HG03103 (cell line): Measurements from ENCODE around the gene COPE.
"Not testable (repeated sequence)": the region's sequence is repeated elsewhere in the genome, so short reads cannot be mapped to it uniquely, and the experiment has no call there.

ENCODE experiments used
- ATAC-seq: cut with Tn5 transposase; IDR thresholded peaks from one replicate; pipeline ENCODE4 v1.9.1; 2021; ENCODE audit warnings: low read depth; ENCODE audit not compliant: unreplicated experiment

The COPE gene

GRCh38 chr19:18941628-18942354 lies 22.6 kb upstream of the COPE start:
- ATAC-seq, result no peak

- ATAC-seq, result no peak
Measured at GRCh38 chr19:18940769-18941627, 21.8 kb upstream of the COPE start, which contains the start of gene HOMER3. TSS of gene HOMER3 (minus strand) at chr19:18941217. CDS start at chr19:18938982, 2,235 bp downstream.

- no peak for ATAC-seq
Measured at GRCh38 chr19:18939922-18940768, 21.0 kb upstream of the COPE start.

GRCh38 chr19:18939163-18939562 lies 20.0 kb upstream of the COPE start:
- ATAC-seq, result no peak

GRCh38 chr19:18933297-18933696 lies 14.1 kb upstream of the COPE start:
- ATAC-seq, result no peak

- no peak for ATAC-seq
Measured at GRCh38 chr19:18932216-18932841, 13.1 kb upstream of the COPE start.

GRCh38 chr19:18931316-18932162 lies 12.4 kb upstream of the COPE start:
- no peak for ATAC-seq

GRCh38 chr19:18929311-18929710 lies 10.1 kb upstream of the COPE start:
- ATAC-seq, result no peak

- ATAC-seq, result no peak
Measured at GRCh38 chr19:18928018-18928805, 9.0 kb upstream of the COPE start.

GRCh38 chr19:18924684-18925213 lies 5.6 kb upstream of the COPE start:
- ATAC-seq, result no peak

- no peak for ATAC-seq
Measured at GRCh38 chr19:18922228-18922985, 3.2 kb upstream of the COPE start.

GRCh38 chr19:18921593-18921992 lies 2.4 kb upstream of the COPE start:
- ATAC-seq, result no peak

GRCh38 chr19:18920400-18920799 lies 1.2 kb upstream of the COPE start:
- ATAC-seq, result no peak

- no peak for ATAC-seq
Measured at GRCh38 chr19:18919900-18920214, 670 bp upstream of the COPE start.

GRCh38 chr19:18917593-18917992 lies 1.6 kb downstream of the COPE start:
- not testable (repeated sequence) for ATAC-seq

GRCh38 chr19:18915639-18916038 lies 3.5 kb downstream of the COPE start:
- no peak for ATAC-seq

- ATAC-seq, result no peak
Measured at GRCh38 chr19:18913466-18913865, 5.7 kb downstream of the COPE start.

- ATAC-seq, result no peak
Measured at GRCh38 chr19:18912933-18913332, 6.3 kb downstream of the COPE start.
